T-cell (primary cell): ENCODE results near the gene EIF4G1. TPM values are rescaled to one million over a fixed set of nuclear protein-coding genes. Genes with fewer than 3 reads are reported as not detected.
A peak's percentile ranks its signal among the peaks of the same experiment; 100 is the strongest.

Source experiments
- ATAC-seq, 4 experiments: fragments of 200-7000 bp in 3 of 4; fragments of 150-1000 bp in 1 of 4; cut with Tn5 transposase; replicated peaks in 1 of 4; 1 replicate in 3 of 4; 2 replicates in 1 of 4; pipeline ENCODE4 v1.10.0; 2021; ENCODE audit warnings: moderate library complexity in 3 of 4, mild to moderate bottlenecking in 2 of 4, moderate number of reproducible peaks in 1 of 4
- CTCF ChIA-PET, 2 donors: fragments of 300-600 bp; sonication (Branson Sonifier 250); formaldehyde crosslinking; loops; one replicate each; lab custom pipeline; 2022; ENCODE audit warnings: antibody characterized with exemption in 2 of 2; lab: Charles Lee
- POLR2A ChIA-PET, 2 donors: fragments of 300-600 bp; sonication (Branson Sonifier 250); formaldehyde crosslinking; loops; one replicate each; lab custom pipeline; 2022; ENCODE audit warnings: antibody characterized with exemption in 2 of 2; lab: Charles Lee
- DNase-seq, 35 experiments: peaks; one replicate each; pipeline versions ENCODE4 v3.0.0 to v3.0.0-alpha.2; 2013 to 2023
- H3K27ac ChIP-seq: one replicate; pipeline ENCODE4 v1.5.1; 2013; ENCODE audit warnings: low read length
- H3K27me3 ChIP-seq, 2 experiments: replicated peaks in 1 of 2; 1 replicate in 1 of 2; 2 replicates in 1 of 2; pipeline versions ENCODE4 v1.6.1 to v1.7.0; 2013; ENCODE audit warnings: low read length in 1 of 2, mixed read lengths in 1 of 2; ENCODE audit not compliant: control insufficient read depth in 2 of 2, insufficient read depth in 2 of 2; ENCODE audit errors: extremely low read depth in 1 of 2
- H3K36me3 ChIP-seq, 2 donors: 1 replicate in 1 of 2; 2 replicates in 1 of 2; pipeline versions ENCODE4 v1.6.1 to v1.7.0; 2013; ENCODE audit warnings: low read length in 1 of 2; ENCODE audit not compliant: control insufficient read depth in 2 of 2, insufficient read depth in 1 of 2; ENCODE audit errors: extremely low read depth in 1 of 2
- H3K4me1 ChIP-seq, 2 experiments: 1 replicate in 1 of 2; 2 replicates in 1 of 2; pipeline versions ENCODE4 v1.6.1 to v1.7.0; 2013; ENCODE audit warnings: low read length in 2 of 2, mixed read lengths in 1 of 2; ENCODE audit not compliant: insufficient read depth in 2 of 2, control insufficient read depth in 1 of 2; ENCODE audit errors: extremely low read depth in 1 of 2
- H3K4me3 ChIP-seq, 2 donors: 1 replicate in 1 of 2; 2 replicates in 1 of 2; pipeline versions ENCODE4 v1.5.1 to v1.7.0; 2013; ENCODE audit warnings: mild to moderate bottlenecking in 2 of 2, low read length in 1 of 2, moderate library complexity in 1 of 2; ENCODE audit not compliant: control insufficient read depth in 1 of 2; ENCODE audit errors: extremely low read depth in 1 of 2
- H3K9me3 ChIP-seq: 2 replicates; pipeline ENCODE4 v1.7.0; 2013
- H3K27ac Mint-ChIP-seq, 2 donors: one replicate each; pipeline ENCODE4 v1.8.0; 2020 to 2021; ENCODE audit warnings: mild to moderate bottlenecking in 2 of 2, mixed read lengths in 2 of 2
- H3K27me3 Mint-ChIP-seq, 2 donors: one replicate each; pipeline ENCODE4 v1.8.0; 2021 to 2022; ENCODE audit warnings: mixed read lengths in 2 of 2
- H3K36me3 Mint-ChIP-seq: one replicate; pipeline ENCODE4 v1.8.0; 2021; ENCODE audit warnings: mixed read lengths
- H3K4me1 Mint-ChIP-seq, 3 donors: one replicate each; pipeline ENCODE4 v1.8.0; 2020 to 2022; ENCODE audit warnings: mixed read lengths in 3 of 3, mild to moderate bottlenecking in 1 of 3
- H3K4me3 Mint-ChIP-seq, 3 donors: one replicate each; pipeline ENCODE4 v1.8.0; 2020 to 2022; ENCODE audit warnings: mild to moderate bottlenecking in 3 of 3, mixed read lengths in 3 of 3, moderate library complexity in 3 of 3
- H3K9me3 Mint-ChIP-seq, 3 donors: one replicate each; pipeline ENCODE4 v1.8.0; 2020 to 2022; ENCODE audit warnings: mixed read lengths in 3 of 3
- WGBS: methylation state at CpG from one replicate; pipeline ENCODE4 v1.1.5; 2013; ENCODE audit warnings: missing lambda C conversion rate; ENCODE audit not compliant: insufficient coverage; 5-methylcytosine and 5-hydroxymethylcytosine counted together
- total RNA-seq, 35 experiments: library from RNA in 6 of 35; stranded (reverse) in 6 of 35; fragments of 120-200 nt in 1 of 35; gene quantifications; one replicate each; pipeline versions ENCODE4 v1.2.1 to v1.2.4 and lab custom pipeline; 2013 to 2026

Gene EIF4G1
- total RNA-seq, 5 donors from 2014 or later (not counting 1 experiment from before 2014, with no cell fraction given): 232 to 290 (median 271) TPM

DNA sequence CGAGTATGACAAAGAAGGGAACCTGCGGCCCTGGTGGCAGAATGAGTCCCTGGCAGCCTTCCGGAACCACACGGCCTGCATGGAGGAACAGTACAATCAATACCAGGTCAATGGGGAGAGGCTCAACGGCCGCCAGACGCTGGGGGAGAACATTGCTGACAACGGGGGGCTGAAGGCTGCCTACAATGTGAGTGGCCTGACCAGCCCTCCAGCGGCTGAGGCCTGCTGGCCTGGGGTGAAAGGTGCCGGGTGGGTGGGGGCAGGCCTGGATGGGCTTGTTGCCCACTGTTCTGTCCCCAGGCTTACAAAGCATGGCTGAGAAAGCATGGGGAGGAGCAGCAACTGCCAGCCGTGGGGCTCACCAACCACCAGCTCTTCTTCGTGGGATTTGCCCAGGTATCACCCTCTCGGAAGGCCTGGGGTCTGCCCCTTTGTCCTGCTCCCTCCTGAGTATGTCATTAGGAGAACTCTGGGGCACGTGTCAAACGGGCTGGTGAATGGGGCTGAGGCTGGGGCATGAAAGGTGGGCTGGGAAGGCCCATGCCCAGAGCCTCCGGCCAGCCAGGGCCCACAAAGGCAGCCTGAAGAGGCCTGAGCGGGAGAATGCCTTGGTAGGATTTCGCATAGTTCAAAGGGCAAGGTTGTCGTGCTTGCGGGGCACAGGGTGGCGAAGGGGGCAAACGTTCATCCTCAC, 23.2 kb upstream of the EIF4G1 start:
- H3K4me3 ChIP-seq: no peak overlapping the region
- no peak overlapping the region for H3K27ac Mint-ChIP-seq
- H3K9me3 ChIP-seq: no peaks in the 10 kb centered on the region
- peaks cover 11 to 13% of the 10 kb centered on the region in 2 donors for H3K27me3 Mint-ChIP-seq
- H3K4me3 Mint-ChIP-seq: no peak overlapping the region
- 87% methylated on average over 21 of the region's 22 CpGs for WGBS
- no peak for ATAC-seq
- ChIA-PET POLR2A (interaction anchor here in 1 of 2 donors (0.6 kb wide), 1 partner anchor 33 kb away, joined by 5 read pairs; no protein-coding TSS in a partner anchor), CTCF (interaction anchor here in 1 of 2 donors (0.6 kb wide), 2 partner anchors 12 to 63 kb away, joined by 3 to 5 read pairs; no protein-coding TSS in a partner anchor)
- no peaks in the 10 kb centered on the region for H3K36me3 Mint-ChIP-seq
- no peak for DNase-seq
- H3K4me1 ChIP-seq: peaks cover 0 to 4% of the 10 kb centered on the region in 2 experiments
- H3K9me3 Mint-ChIP-seq: no peaks in the 10 kb centered on the region
- H3K4me1 Mint-ChIP-seq: no peaks in the 10 kb centered on the region
- peaks cover 0 to 21% of the 10 kb centered on the region in 2 experiments for H3K27me3 ChIP-seq
- H3K27ac ChIP-seq: no peak overlapping the region
- no peaks in the 10 kb centered on the region for H3K36me3 ChIP-seq

DNA sequence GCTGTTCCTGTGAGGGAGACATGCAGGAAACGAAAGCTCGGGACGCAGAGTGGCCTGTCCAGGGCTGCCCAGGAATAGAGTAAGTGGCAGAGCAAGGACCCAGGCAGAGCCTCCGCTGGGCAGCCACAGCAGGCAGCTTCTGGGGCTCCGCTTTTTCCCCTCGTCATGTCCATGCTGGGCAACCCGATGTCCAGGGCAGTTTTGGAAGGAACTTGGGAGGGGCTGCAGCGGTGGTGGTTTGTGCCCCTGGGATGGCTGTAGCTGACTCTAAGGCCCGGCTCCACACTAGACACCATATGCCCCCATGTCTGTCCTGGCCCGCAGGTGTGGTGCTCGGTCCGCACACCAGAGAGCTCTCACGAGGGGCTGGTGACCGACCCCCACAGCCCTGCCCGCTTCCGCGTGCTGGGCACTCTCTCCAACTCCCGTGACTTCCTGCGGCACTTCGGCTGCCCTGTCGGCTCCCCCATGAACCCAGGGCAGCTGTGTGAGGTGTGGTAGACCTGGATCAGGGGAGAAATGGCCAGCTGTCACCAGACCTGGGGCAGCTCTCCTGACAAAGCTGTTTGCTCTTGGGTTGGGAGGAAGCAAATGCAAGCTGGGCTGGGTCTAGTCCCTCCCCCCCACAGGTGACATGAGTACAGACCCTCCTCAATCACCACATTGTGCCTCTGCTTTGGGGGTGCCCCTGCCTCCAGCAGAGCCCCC, 22.5 kb upstream of the EIF4G1 start:
- Mint-ChIP-seq H3K4me3 (no peak overlapping the region), H3K27me3 (peaks cover 4 to 6% of the 10 kb centered on the region in 2 donors), H3K27ac (no peak overlapping the region), H3K9me3 (no peaks in the 10 kb centered on the region), H3K36me3 (no peaks in the 10 kb centered on the region), H3K4me1 (no peaks in the 10 kb centered on the region)
- Histone ChIP-seq H3K27ac (no peak overlapping the region), H3K36me3 (no peaks in the 10 kb centered on the region), H3K4me1 (peaks cover 0 to 4% of the 10 kb centered on the region in 2 experiments), H3K9me3 (no peaks in the 10 kb centered on the region), H3K27me3 (peaks cover 0 to 21% of the 10 kb centered on the region in 2 experiments), H3K4me3 (no peak overlapping the region)
- WGBS: 92% methylated on average over 16 of the region's 21 CpGs
- ATAC-seq (no peak), DNase-seq (no peak)
- ChIA-PET CTCF (interaction anchor here (0.6 to 0.8 kb wide), 2 partner anchors 13 to 70 kb away, joined by 3 to 5 read pairs; no protein-coding TSS in a partner anchor), POLR2A (interaction anchor here in 1 of 2 donors (0.6 kb wide), 1 partner anchor 33 kb away, joined by 5 read pairs; no protein-coding TSS in a partner anchor)

DNA sequence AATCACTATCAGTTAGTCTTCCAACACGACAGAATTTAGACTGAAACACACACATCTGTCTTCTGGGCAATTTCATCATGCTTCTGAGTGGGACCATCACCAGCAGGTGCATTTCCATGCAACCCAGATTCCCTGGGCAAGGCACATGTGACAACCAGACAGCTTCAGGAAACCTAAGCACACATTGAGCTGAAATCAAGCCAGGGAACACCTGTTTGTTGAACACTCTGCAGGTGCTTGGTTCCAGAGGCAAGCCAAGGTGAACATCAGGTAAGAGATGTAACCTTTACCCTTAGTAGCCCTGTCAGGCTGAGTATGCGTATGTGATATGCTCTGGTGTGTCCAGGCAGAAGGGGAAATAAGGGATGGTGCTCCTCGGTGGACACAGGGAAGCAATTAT, 18.6 kb upstream of the EIF4G1 start:
- H3K27me3 ChIP-seq: peaks cover 0 to 3% of the 10 kb centered on the region in 2 experiments
- no peak overlapping the region for H3K4me3 Mint-ChIP-seq
- H3K27ac ChIP-seq: no peak overlapping the region
- no peaks in the 10 kb centered on the region for H3K27me3 Mint-ChIP-seq
- POLR2A ChIA-PET: no interaction called here
- H3K27ac Mint-ChIP-seq: no peak overlapping the region
- WGBS: 57% methylated on average over 1 of the region's 3 CpGs
- peaks cover 20 to 23% (median 21%) of the 10 kb centered on the region in 3 donors for H3K4me1 Mint-ChIP-seq
- CTCF ChIA-PET: interaction anchor here in 1 of 2 donors (0.7 to 0.9 kb wide), 2 partner anchors 46 to 68 kb away, joined by 3 to 5 read pairs; no protein-coding TSS in a partner anchor
- peaks cover 13 to 20% of the 10 kb centered on the region in 2 experiments for H3K4me1 ChIP-seq
- H3K36me3 ChIP-seq: peaks cover 0 to 9% of the 10 kb centered on the region in 2 donors
- no peaks in the 10 kb centered on the region for H3K36me3 Mint-ChIP-seq
- H3K9me3 Mint-ChIP-seq: no peaks in the 10 kb centered on the region
- no peak for DNase-seq
- H3K9me3 ChIP-seq: no peaks in the 10 kb centered on the region
- no peak for ATAC-seq
- no peak overlapping the region for H3K4me3 ChIP-seq

DNA sequence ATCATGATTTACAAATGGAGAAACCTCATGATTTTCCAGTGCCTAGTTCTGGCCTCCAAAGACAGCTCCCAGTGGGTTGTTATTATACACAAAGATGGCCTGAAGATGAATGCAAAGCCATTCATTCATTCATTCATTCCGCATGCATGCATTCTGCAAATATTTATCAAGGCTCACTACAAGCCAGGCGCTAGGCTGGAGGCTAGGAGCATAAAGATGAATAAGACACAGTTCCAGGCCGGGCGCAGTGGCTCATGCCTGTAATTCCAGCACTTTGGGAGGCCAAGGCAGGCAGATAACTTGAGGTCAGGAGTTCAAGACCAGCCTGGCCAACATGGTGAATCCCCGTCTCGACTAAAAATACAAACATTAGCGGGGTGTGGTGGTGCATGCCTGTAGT, 17.8 kb upstream of the EIF4G1 start:
- peaks cover 3% of the 10 kb centered on the region for H3K36me3 Mint-ChIP-seq
- H3K4me3 Mint-ChIP-seq: no peak overlapping the region
- no peak overlapping the region for H3K27ac Mint-ChIP-seq
- H3K4me1 Mint-ChIP-seq: peaks cover 24 to 28% (median 25%) of the 10 kb centered on the region in 3 donors
- WGBS: 95% methylated on average over 6 of the region's 7 CpGs
- Histone ChIP-seq H3K4me3 (no peak overlapping the region), H3K27me3 (no peaks in the 10 kb centered on the region), H3K4me1 (peaks cover 13 to 20% of the 10 kb centered on the region in 2 experiments), H3K9me3 (no peaks in the 10 kb centered on the region), H3K36me3 (peaks cover 4 to 16% of the 10 kb centered on the region in 2 donors), H3K27ac (no peak overlapping the region)
- ATAC-seq (no peak), DNase-seq (no peak)
- H3K27me3 Mint-ChIP-seq: no peaks in the 10 kb centered on the region
- H3K9me3 Mint-ChIP-seq: no peaks in the 10 kb centered on the region
- ChIA-PET POLR2A (no interaction called here), CTCF (interaction anchor here in 1 of 2 donors (0.9 kb wide), 1 partner anchor 47 kb away, joined by 5 read pairs; no protein-coding TSS in a partner anchor)

DNA sequence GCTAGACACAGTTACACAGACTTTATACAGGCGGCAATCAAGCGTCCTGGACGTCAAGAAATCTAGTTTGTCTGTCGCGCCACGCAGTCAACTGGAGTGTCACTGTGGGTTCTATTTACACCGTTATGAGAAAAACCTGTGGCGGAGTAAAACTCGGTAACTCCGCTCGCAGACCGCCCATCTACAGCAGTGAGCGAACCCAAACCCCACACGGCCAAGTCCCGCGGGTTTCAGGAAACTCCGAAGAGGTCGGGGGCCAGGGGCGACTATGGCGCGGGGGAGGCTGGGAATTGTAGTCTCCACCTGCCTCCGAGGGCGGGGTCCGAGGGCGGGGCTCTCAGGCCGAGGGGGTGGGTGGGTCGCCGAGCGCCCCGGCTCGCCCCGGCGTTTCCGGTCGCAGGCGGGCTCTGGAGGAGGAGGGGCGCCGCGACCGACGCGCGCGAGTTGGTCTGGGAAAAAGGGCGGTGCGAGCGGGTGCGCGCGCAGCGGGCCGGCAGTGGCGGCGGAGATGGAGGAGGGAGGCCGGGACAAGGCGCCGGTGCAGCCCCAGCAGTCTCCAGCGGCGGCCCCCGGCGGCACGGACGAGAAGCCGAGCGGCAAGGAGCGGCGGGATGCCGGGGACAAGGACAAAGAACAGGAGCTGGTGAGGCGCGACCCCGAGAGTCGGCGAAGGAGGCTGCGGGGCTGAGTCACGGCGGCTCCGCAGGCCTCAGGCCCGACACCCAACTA, 15.5 kb upstream of the EIF4G1 start, which contains the start of gene PSMD2:
PSMD2 (plus strand) TSS at position 483 of the 729 bp plus-strand sequence; CDS start at position 509, 26 bp downstream.
- Histone ChIP-seq H3K4me1 (peaks cover 13 to 20% of the 10 kb centered on the region in 2 experiments), H3K4me3 (peak within 1 kb of the TSS; percentile 73 to 85), H3K9me3 (no peaks in the 10 kb centered on the region), H3K36me3 (peaks cover 9 to 39% of the 10 kb centered on the region in 2 donors), H3K27me3 (no peaks in the 10 kb centered on the region), H3K27ac (peak within 1 kb of the TSS; percentile 86)
- Mint-ChIP-seq H3K36me3 (peaks cover 23% of the 10 kb centered on the region), H3K4me1 (peaks cover 29 to 32% (median 30%) of the 10 kb centered on the region in 3 donors), H3K27me3 (no peaks in the 10 kb centered on the region), H3K27ac (peak within 1 kb of the TSS; percentile 92 to 93), H3K9me3 (no peaks in the 10 kb centered on the region), H3K4me3 (peak within 1 kb of the TSS; percentile 87 to 93 (median 90))
- ChIA-PET POLR2A (no interaction called here), CTCF (interaction anchor here in 1 of 2 donors (1.0 kb wide), 2 partner anchors 12 to 73 kb away, joined by 3 read pairs; no protein-coding TSS in a partner anchor)
- DNase-seq (peak; percentile 91 to 98 (median 97)), ATAC-seq (peak; percentile 92 to 96 (median 94))
- under 1% methylated on average over 70 of the region's 78 CpGs for WGBS
